Caco-2 (cell line): ENCODE data around the gene FGF10. TPM values are rescaled to one million over a fixed set of nuclear protein-coding genes. Genes with fewer than 3 reads are reported as not detected.

Source experiments
- BruUV-seq: library from RNA; stranded (reverse); fragments of 400-500 nt; replicated peaks from 2 replicates; lab custom pipeline; 2021; lab: Mats Ljungman, UMichigan
- CTCF ChIA-PET: fragments of 300-600 bp; sonication (Branson Sonifier 250); formaldehyde crosslinking; loops from one replicate; lab custom pipeline; 2022; ENCODE audit warnings: antibody characterized with exemption; lab: Charles Lee
- POLR2A ChIA-PET: fragments of 300-600 bp; sonication (Branson Sonifier 250); formaldehyde crosslinking; loops from one replicate; lab custom pipeline; 2022; ENCODE audit warnings: antibody characterized with exemption; lab: Charles Lee
- DNase-seq, 2 experiments: peaks; one replicate each; pipeline versions ENCODE4 v3.0.0 to v3.0.0-alpha.2; 2020 to 2022
- H3K27me3 ChIP-seq: replicated peaks from 2 replicates; pipeline ENCODE4 v1.6.0; 2011; ENCODE audit warnings: low read length; ENCODE audit not compliant: control insufficient read depth, insufficient read depth
- H3K36me3 ChIP-seq: 2 replicates; pipeline ENCODE4 v1.5.1; 2011; ENCODE audit warnings: low read length; ENCODE audit not compliant: control insufficient read depth, insufficient read depth
- H3K4me1 ChIP-seq: fragments of 250-450 bp; sonication (Bioruptor Pico); 2 replicates; pipeline ENCODE4 v1.5.1; 2020; ENCODE audit warnings: mild to moderate bottlenecking
- H3K4me3 ChIP-seq: 2 replicates; pipeline ENCODE4 v1.5.1; 2011; ENCODE audit warnings: low read depth, mild to moderate bottlenecking, control low read depth, low read length
- H3K9me3 ChIP-seq: fragments of 250-450 bp; sonication (Bioruptor Pico); 2 replicates; pipeline ENCODE4 v1.5.1; 2020; ENCODE audit warnings: mild to moderate bottlenecking, moderate library complexity
- H3K27ac Mint-ChIP-seq: one replicate; pipeline ENCODE4 v1.8.0; 2022; ENCODE audit warnings: mixed read lengths; ENCODE audit not compliant: unreplicated experiment
- H3K27me3 Mint-ChIP-seq: one replicate; pipeline ENCODE4 v1.8.0; 2022; ENCODE audit warnings: mixed read lengths; ENCODE audit not compliant: insufficient read depth, unreplicated experiment
- H3K36me3 Mint-ChIP-seq: one replicate; pipeline ENCODE4 v1.8.0; 2022; ENCODE audit warnings: mild to moderate bottlenecking, mixed read lengths; ENCODE audit not compliant: insufficient read depth, unreplicated experiment
- H3K4me1 Mint-ChIP-seq: one replicate; pipeline ENCODE4 v1.8.0; 2022; ENCODE audit warnings: low read depth, mixed read lengths; ENCODE audit not compliant: unreplicated experiment
- H3K4me3 Mint-ChIP-seq: one replicate; pipeline ENCODE4 v1.8.0; 2022; ENCODE audit warnings: mild to moderate bottlenecking, moderate library complexity, mixed read lengths; ENCODE audit not compliant: unreplicated experiment
- H3K9me3 Mint-ChIP-seq: one replicate; pipeline ENCODE4 v1.8.0; 2022; ENCODE audit warnings: mixed read lengths; ENCODE audit not compliant: unreplicated experiment
- intact Hi-C: fragments of 100-400 bp; cut with micrococcal nuclease; formaldehyde crosslinking; loops from one replicate; pipeline ENCODE4 v1.10.0; 2022; ENCODE audit not compliant: unreplicated experiment
- total RNA-seq: library from RNA; stranded (reverse); gene quantifications from 2 replicates; pipeline ENCODE4 v1.2.3, GENCODE V29; 2022
- TF ChIP-seq, protein P1 (sequence below), 2 experiments: fragments of 200-600 bp in 1 of 2; IDR thresholded peaks; 1 replicate in 1 of 2; 2 replicates in 1 of 2; pipeline versions ENCODE4 v1.5.1 to v1.8.0; 2011 to 2022; ENCODE audit warnings: antibody characterized with exemption in 1 of 2, control low read depth in 1 of 2, inconsistent platforms in 1 of 2, low read depth in 1 of 2, low read length in 1 of 2, mild to moderate bottlenecking in 1 of 2, moderate library complexity in 1 of 2; ENCODE audit not compliant: insufficient read depth in 1 of 2, severe bottlenecking in 1 of 2, unreplicated experiment in 1 of 2

Gene FGF10
- total RNA-seq, 1 experiment from 2014 or later: not detected

DNA sequence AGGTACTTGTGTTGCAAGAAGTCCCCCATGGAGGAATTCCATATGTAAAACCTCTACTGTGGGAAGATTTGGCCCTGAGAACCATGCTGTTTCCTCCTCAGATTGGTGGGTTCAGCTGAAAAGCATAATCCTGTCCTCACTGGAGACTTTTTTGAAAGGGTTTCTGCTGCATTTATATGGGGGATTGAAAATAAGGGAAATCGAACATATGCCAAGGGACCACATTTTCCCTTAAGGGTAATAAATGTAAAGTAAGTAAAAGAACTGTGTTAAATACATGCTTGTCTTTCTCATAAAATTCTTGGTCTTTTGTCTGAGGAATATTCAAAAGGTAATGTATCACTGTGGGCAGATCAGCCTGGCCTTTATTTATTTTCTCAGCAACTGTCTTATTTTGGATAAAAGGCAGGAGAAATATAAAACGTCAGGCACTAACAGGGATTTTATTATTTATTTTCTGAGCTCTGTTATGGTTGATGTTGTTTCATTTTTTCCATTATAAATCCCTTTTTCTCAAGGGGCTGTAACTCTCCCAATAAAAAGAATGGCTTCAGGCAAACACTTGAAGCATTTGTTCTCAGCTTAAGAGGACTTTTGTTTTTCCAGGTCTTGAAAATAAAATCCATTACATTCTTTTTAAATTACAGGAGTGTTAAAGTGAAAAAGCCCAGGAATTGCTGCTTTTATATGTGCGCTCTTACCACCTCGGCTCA lies 131.4 kb downstream of the FGF10 start:
- H3K4me1 ChIP-seq: no peaks in the 10 kb centered on the region
- BruUV-seq: no TSS peak
- H3K4me1 Mint-ChIP-seq: no peaks in the 10 kb centered on the region
- H3K27me3 ChIP-seq: no peaks in the 10 kb centered on the region
- H3K27ac Mint-ChIP-seq: no peak overlapping the region
- DNase-seq: no peak
- intact Hi-C loops: no loop called here
- H3K4me3 Mint-ChIP-seq: no peak overlapping the region
- no peak overlapping the region for H3K4me3 ChIP-seq
- ChIA-PET POLR2A (no interaction called here), CTCF (no interaction called here)
- TF ChIP-seq, protein P1, sequence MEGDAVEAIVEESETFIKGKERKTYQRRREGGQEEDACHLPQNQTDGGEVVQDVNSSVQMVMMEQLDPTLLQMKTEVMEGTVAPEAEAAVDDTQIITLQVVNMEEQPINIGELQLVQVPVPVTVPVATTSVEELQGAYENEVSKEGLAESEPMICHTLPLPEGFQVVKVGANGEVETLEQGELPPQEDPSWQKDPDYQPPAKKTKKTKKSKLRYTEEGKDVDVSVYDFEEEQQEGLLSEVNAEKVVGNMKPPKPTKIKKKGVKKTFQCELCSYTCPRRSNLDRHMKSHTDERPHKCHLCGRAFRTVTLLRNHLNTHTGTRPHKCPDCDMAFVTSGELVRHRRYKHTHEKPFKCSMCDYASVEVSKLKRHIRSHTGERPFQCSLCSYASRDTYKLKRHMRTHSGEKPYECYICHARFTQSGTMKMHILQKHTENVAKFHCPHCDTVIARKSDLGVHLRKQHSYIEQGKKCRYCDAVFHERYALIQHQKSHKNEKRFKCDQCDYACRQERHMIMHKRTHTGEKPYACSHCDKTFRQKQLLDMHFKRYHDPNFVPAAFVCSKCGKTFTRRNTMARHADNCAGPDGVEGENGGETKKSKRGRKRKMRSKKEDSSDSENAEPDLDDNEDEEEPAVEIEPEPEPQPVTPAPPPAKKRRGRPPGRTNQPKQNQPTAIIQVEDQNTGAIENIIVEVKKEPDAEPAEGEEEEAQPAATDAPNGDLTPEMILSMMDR (IDR thresholded peaks at IDR 0.05; ENCODE audit: insufficient read depth in 1 of 2, low read depth in 1 of 2, low read length in 1 of 2, severe bottlenecking in 1 of 2, unreplicated experiment in 1 of 2): no peak
- H3K9me3 ChIP-seq: no peaks in the 10 kb centered on the region
- H3K9me3 Mint-ChIP-seq: no peaks in the 10 kb centered on the region
- peaks cover under 1% of the 10 kb centered on the region for H3K27me3 Mint-ChIP-seq
- no peaks in the 10 kb centered on the region for H3K36me3 Mint-ChIP-seq
- no peaks in the 10 kb centered on the region for H3K36me3 ChIP-seq

DNA sequence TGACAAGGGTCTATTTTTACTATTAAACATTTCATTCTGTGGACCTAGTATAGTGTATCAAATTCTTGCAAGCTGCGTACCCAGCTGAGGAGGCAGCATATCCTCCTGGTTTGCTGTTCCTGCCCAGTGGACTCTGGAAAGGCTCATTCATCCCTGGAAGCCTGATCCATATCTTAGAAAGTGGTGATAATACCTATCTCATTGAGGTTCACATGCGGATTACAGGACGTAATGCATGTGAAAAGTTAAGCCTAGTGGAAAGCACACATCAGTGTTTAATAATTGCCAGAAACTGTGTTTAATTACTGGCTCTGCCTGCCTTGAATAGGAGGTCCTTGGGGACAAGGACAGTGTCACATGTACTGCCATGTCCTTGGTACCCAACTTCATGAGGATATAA lies 132.0 kb downstream of the FGF10 start:
- intact Hi-C loops: no loop called here
- Mint-ChIP-seq H3K36me3 (no peaks in the 10 kb centered on the region), H3K4me1 (no peaks in the 10 kb centered on the region), H3K4me3 (no peak overlapping the region), H3K27me3 (no peaks in the 10 kb centered on the region), H3K9me3 (no peaks in the 10 kb centered on the region), H3K27ac (no peak overlapping the region)
- POLR2A ChIA-PET: no interaction called here
- no peak for DNase-seq
- no peaks in the 10 kb centered on the region for H3K4me1 ChIP-seq
- no peaks in the 10 kb centered on the region for H3K9me3 ChIP-seq
- no peak overlapping the region for H3K4me3 ChIP-seq
- no peaks in the 10 kb centered on the region for H3K27me3 ChIP-seq
- CTCF ChIA-PET: no interaction called here
- no peaks in the 10 kb centered on the region for H3K36me3 ChIP-seq
- TF ChIP-seq, protein P1 (IDR thresholded peaks at IDR 0.05; ENCODE audit: insufficient read depth in 1 of 2, low read depth in 1 of 2, low read length in 1 of 2, severe bottlenecking in 1 of 2, unreplicated experiment in 1 of 2): no peak
- no TSS peak for BruUV-seq
